ENCODE results near the gene TSPAN14.

Gene TSPAN14

DNA sequence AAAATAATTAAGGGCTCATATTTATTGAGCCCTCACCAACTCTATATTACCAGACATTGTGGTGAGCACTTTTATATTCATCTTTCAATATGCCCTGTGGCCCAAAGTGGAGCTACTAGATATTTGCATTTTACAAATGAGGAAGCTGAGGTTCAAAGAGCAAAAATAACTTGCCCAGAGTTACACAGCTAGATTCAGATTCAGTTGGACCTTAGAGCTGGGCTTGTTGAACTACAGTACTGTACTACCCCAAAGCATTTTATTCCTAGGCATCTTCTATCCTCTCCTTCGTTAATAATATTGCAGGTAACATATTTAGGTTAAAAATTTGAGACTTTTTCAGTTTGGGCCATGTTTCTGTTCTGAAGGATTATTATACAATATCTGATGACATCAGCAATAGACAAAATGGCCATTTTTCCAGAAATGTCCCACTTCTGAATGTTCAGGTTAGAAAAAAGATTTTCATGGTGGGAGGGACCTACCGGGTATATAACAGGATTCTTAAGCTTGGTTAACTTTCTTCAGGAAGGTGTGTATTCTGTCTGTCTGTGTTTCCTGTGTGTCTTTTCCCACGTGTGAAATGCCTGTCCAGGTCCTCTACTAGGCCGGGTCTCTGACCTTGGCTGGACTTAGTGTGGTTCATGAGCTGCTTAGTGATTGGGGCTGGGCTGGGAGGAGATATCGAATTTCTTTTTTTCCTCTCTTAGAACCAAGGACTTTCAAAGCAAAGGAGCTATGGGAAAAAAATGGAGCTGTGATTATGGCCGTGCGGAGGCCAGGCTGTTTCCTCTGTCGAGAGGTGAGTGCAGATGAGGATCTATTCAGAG, 32.2 kb upstream of the TSPAN14 start:
- in situ Hi-C loops (cut with HindIII; ENCODE audit: low sequenced_read_pairs): loop anchor here (5.0 kb wide), 1 partner anchor 85 kb away; no protein-coding TSS in a partner anchor

DNA sequence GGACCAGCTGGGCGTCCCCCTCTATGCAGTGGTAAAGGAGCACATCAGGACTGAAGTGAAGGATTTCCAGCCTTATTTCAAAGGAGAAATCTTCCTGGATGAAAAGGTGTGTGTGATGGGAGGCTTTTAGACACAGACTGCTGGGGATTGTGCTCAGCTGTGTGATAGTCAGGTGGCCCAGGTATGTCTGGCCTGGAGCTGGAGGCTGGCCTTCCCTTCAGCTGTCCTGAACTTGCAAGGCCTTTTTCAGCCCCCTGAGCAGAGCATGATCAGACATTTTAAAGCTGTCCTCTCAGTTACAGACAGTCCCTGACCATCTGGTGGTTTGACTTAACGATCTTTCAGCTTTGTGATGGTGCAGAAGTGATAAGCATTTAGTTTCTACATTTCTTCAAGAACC, 28.2 kb upstream of the TSPAN14 start:
- in situ Hi-C loops (cut with HindIII; ENCODE audit: low sequenced_read_pairs): no loop called here

DNA sequence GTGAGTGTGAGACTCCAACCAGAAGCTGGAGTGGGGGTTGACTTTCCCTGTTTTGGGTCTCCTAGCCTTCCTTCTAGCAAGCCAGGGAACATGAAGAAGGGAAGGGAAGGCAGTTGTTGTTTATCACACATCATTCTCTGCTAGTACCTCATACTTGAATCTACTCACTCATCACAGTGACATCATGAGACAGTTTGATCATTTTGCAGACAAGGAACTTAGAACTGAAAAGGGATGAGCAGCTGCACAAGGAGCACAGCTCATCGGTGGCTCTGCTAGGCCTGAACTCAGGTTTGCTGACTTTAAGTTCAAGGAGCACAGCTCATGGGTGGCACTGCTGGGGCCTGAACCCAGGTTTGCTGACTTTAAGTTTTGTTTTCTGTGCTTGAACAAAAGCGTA, 26.6 kb upstream of the TSPAN14 start:
- in situ Hi-C loops (cut with HindIII; ENCODE audit: low sequenced_read_pairs): no loop called here

DNA sequence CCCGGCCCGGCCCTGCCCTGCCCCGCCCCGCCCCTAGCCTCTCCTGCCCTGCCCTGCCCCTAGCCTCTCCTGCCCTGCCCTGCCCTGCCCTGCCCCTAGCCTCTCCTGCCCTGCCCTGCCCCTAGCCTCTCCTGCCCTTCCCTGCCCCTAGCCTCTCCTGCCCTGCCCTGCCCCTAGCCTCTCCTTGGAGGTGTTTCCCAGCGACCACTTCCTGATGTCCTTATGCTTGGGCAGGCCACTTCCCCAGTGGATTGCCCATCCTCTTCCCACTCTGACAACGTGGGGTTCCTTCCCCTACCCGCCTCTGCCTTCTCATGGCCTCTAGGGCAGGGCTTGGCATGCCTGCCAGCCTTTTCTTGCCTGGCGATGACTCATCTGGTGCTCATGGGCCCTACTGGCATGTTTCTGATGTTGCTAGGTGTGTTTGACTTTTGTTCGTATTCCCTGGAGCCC, 24.6 kb upstream of the TSPAN14 start:
- in situ Hi-C loops (cut with HindIII; ENCODE audit: low sequenced_read_pairs): no loop called here

DNA sequence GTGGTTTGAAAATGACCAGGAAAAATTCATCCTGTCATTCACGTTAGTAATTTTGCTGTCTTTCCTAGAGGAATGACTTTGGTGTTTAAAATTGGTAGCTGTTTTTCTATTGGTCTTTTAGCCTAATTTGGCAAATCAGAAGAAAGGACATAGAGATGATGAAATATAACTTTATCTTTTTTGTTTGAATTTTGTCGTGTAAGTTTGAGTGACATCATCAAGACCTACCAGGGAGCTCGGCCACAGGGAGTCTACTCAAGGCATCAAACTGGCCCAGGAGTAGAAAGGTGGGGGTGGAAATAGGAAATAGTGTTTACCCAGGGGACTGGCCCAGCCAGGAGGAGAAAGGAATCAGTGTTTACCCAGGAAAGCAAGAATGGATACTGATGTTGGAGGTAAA, 21.0 kb upstream of the TSPAN14 start:
- in situ Hi-C loops (cut with HindIII; ENCODE audit: low sequenced_read_pairs): no loop called here

DNA sequence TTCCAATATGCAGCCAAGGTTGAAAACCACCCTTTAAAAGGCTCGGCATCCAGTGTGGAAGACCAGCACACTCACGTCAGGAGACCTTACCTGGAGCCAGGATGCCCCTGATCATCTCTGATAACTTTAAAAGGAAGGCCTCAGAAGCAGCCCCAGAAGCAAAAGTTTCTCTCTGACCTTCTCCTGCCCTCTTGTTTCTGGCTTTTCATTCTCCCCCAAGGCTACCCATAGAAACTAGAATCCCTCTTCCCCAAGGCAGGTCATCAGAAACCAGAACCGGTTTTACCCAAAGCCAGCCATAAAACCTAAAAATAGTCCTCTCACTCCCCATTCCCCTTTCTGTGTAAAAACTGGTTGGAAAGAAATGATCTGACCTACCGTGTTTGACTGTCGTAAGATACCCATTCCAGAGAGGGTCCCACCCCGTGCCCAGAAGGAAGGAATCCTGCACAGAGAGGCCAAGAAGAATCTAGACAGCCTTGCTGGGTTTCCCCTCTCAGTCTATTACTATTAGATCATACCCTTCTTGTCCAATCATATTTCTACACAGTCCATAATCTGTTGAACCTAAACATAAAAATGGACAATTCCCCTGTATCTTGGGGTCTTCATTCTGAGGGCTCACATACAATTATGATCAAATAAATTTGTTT, 17.5 kb upstream of the TSPAN14 start:
- in situ Hi-C loops (cut with HindIII; ENCODE audit: low sequenced_read_pairs): no loop called here

DNA sequence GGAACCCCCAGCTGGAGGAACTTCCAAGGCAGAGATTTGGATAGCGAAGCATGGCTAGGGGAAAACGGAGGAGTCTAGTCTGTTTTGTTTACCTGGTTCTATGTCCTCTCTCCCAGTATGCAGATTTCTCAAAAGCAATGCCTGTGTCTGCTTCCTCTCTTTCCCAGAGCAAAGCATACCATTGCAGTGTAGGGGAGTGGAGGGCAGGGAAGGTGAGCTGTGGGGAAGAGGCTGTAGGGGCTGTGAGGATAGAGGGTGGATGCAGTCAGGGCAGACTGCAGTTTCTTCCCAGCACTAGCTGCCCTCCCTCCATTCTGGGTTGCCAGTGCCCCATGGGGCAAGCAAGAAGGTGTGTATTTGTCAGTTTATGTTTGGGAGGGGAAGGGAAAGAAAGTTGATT, 16.9 kb upstream of the TSPAN14 start:
- in situ Hi-C loops (cut with HindIII; ENCODE audit: low sequenced_read_pairs): no loop called here

DNA sequence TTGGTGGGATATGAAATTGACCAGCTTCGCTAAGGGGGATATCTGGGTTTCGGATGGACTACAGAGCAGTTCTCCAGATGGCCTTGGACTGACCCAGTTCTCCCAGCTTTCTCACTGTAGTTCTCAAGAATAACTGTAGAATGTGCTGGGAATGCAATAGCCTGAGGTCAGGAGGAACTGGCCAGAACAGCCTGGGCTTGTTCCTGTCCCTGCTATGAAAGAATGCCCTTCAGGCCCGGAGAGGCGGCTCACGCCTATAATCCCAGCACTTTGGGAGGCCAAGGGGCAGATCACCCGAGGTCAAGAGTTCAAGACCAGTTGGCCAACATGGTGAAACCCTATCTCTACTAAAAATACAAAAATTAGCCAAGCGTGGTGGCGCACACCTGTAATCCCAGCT, 12.3 kb upstream of the TSPAN14 start:
- in situ Hi-C loops (cut with HindIII; ENCODE audit: low sequenced_read_pairs): no loop called here

DNA sequence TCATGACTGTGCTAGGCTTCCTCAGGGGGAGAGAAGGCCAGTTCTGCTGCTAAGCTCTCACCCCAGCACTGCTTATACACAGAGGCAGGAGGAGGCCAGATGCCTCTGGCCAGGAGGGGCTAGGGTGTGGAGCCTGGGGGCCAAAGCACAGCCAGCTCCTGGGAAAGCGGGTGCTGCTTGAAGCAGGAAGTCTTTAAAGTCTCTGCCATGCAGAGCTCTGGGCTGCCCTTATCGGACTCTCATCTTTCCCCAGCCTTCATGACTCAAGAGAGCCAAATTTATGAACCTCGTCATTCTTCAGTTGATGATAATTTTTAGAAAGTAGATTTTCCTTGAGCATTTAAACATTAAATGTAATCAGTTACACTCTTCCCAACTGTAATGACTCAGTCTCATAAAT, 11.2 kb upstream of the TSPAN14 start:
- in situ Hi-C loops (cut with HindIII; ENCODE audit: low sequenced_read_pairs): no loop called here

DNA sequence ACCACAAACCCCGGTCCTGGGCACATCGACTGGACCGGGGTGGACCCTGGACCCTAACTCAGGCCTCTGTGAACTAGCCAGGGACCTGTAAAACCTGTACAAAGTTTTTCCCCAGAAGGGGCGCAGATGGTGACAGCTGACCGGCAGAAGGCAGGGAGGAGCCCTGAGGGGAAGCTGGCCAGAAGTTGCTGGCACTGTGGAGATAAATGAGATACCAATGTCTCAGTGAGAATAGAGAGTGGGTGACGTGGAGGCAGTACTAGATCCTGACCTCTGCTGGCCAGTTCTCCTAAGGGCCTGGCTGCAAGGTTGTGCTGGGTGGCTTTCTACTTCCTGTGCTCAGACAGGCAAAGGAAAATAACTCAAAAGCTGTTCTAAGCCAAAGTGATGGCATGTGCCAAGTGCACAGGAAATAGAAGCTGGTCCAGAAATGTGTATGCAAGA, 10.6 kb upstream of the TSPAN14 start:
- in situ Hi-C loops (cut with HindIII; ENCODE audit: low sequenced_read_pairs): no loop called here

DNA sequence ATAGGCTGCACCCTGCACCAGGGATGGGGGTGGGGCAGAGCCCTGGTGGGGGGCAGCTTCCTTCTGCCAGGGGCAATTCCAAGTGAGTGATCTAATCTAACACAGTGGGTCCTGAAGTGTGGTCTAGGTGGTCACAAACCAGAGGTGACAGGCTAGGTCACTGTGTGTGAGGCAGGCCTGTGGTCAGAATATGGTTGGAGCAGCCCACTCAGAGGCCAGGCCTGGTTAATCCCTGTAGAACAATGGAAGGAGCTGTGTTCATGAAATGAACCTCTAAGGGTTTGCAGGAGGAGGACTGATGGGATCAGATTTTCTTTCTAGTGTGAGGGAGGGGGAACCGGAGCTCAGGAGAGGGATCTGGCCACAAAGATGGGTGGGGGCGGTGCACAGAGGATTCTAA, 10.0 kb upstream of the TSPAN14 start:
- in situ Hi-C loops (cut with HindIII; ENCODE audit: low sequenced_read_pairs): no loop called here

DNA sequence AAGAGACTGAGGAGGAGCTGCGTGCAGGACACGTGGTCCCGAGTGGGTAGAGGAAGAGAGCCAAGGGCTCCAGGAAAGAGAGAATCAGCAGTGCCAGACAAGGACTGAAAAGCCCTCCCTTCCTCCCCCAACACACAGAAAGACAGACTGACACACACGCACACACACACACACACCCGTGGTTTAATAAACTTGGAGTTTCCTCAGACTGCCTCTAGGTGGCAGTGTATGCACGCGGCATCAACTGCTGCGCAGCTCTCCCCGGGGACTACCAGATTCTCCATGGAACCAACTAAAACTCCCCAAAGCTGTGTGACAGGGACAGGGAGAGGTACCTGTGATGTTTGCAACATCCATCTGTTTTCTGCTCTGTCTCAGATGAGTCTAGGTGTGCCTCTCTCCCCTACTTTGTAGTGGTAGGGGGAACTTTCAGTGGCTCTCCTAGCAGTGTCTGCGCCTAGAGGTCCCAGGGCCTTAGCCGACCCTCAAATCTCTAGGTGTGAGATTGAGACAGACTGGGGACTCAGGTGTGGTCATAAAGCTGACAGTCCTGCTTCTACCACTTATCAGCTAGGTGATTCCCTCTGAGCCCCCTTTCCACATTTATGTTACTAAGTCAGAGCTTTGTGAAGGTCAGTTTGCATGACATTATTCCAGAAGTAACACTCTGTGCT, 9.3 kb upstream of the TSPAN14 start:
- in situ Hi-C loops (cut with HindIII; ENCODE audit: low sequenced_read_pairs): no loop called here

DNA sequence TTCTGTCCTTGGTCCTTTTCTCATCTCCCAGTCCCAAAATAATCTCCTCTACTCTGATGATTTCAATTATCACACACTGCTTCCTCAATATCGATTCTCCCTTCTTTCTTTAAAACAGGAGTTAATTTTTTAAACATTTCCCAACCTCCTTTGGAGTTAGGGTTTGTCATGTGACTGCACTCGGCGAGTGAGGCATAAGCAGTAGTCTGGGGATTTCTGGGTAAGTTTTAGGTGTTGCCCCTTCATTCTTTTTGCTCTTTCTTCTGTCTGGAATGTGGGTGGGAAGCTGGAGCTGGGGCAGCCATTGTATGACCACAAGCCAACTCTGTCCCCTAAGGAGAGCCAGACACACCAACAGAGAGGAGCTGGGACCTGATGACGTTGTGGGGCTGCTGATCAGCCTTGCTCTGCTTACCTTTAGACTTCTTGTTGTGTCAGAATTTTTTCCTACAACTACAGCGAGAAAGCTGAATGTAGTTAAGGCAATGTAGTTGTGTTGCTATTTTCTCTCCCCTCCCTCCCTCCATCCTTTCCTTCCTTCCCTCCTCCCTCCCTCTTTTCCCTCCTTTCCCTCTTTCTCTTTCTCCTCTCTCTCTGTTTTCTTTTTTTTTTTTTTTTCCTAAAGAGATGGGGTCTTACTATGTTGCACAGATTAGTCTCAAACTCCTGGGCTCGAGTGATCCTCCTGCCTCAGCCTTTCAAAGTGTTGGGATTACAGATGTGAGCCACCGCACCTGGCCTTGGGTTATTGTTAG, 6.5 kb upstream of the TSPAN14 start:
- in situ Hi-C loops (cut with HindIII; ENCODE audit: low sequenced_read_pairs): no loop called here

DNA sequence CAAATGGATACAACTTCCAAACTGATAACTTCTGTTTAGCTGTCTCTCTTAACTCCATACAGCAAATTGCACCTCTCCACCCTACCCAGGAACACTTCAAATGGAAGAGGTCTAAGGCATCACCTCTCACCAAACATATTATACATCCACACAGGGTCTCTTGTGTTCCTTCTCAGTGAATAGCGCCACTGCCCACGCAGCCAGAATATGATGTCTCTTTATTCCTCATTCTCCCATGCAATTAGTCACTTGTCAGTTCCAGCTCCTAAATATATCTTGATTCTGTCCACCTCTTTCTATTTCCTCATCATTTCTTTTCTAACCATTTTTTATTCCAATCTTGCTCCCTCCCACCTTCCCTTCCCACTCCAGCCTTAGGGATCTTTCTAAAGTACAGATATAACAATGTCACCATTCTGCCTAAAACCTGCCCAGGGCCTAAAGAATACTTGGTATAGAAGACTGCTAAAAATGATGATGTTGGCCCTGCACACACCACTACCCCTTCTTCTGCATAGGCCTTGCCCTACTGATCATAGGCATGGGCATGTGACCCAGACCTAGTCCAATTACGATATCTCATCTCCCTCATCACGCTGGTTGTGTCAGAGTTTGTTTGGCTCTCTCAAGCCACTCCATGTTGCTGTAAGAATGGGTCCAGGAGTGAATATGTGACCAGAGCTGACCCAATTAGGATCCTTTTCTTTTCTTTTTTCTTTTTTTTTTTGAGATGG, 5.7 kb upstream of the TSPAN14 start:
- in situ Hi-C loops (cut with HindIII; ENCODE audit: low sequenced_read_pairs): no loop called here

DNA sequence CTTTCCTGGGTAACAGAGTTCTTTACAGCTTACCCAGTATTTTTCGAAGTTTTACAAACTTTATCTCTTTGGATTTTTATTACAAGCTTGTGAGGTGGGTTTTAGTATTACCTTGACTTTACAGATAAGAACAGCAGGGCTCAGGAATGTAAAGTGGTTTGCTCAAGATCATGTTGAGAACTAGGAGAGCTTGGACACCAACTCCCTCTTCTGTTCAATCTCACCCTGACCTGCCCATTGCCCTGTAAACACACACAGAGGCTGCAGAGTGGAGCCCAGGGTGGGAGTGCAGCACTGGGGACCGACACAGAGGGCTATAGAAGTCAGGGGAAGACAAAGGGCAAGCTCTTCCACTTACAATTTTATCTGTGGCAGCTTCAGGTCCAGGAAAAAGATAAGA, 4.6 kb upstream of the TSPAN14 start:
- in situ Hi-C loops (cut with HindIII; ENCODE audit: low sequenced_read_pairs): no loop called here

DNA sequence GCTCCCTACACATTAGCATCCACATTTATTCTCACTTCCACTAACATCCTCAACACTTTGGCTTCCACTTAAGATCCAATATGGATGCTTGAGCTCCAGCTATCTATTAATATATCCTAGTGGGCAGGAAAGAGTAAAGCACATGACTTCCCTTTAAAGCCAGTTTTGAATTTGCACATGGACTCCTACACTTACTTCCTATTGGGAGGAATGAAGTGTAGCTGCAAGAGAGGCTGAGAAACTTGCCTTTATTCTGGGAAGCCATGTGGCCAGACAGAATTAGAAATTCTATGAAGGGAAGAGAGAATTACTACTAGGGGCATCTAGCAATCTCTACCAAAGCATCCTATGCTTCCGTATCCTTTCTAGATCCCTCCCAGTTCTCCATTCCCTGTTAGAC, 3.0 kb upstream of the TSPAN14 start:
- in situ Hi-C loops (cut with HindIII; ENCODE audit: low sequenced_read_pairs): no loop called here

DNA sequence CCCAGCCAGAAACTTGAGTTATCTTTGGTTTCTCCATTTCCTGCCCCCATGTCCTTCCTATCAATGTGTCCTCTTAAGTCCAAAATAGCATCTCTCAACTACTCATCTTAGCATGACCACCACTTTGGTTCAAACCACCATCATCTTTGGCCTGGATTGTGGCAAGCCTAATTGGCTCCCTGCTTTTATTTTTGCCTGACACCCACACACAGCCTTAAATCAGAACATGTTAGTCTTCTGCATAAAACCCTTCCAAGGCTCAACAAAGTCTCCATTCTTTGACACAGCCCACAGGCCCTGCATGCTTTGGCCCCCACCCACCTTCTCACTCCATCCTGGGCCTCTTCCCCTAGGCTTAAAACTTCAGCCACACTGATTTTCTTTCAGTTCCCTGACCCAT, 2.0 kb upstream of the TSPAN14 start:
- in situ Hi-C loops (cut with HindIII; ENCODE audit: low sequenced_read_pairs): no loop called here

DNA sequence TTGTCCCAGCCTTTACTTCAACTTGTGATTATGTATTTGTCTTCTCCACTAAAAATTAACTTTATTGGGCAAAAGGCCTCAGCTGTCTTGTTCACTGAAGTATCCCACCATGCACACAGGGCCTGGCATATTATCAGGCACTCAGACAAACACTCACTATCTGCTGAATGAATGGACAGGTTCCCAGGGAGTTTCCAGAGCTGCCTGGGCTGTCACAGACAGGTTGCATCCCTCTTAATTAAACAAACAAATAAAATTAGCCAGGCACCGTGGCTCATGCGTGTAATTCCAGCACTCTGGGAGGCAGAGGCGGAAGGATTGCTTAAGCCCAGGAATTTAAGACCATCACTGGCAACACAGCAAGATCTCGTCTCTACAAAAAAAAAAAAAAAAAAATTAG, 1.5 kb upstream of the TSPAN14 start:
- in situ Hi-C loops (cut with HindIII; ENCODE audit: low sequenced_read_pairs): no loop called here

DNA sequence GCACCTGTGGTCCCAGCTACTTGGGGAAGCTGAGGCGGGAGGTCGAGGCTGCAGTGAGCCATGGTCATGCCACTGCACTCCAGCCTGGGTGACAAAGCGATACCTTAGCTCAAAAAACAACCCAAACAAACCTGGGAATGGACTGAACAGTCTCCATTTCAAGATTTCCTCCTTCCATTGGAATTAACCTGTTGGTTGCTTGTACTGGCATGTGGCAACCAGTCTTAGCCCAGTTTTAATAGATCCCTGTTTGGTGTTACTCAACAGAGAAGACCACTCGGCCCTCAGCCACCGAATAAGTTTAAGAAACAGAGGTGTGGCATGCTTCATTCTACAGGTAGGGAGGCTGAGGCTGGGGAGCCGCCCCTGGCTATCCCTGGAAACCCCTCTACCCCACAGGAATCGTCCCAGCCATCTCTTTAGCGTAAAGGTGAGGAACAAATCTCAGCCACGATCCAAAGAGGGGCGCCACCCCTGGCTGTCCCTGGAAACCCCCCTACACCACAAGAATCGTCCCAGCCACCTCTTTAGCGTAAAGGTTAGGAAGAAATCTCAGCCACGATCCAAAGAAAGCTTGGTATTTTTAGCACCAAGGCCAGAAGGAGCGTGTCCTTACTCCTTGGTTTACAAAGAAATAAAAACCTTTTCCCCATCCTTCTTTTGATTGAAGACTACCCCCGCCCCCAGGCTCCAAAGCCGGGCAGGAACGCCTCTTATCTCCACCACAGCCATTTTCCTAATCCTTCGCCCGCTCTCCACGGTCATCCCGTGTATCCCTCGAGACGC, 861 bp upstream of the TSPAN14 start:
- in situ Hi-C loops (cut with HindIII; ENCODE audit: low sequenced_read_pairs): no loop called here
